Measurements from ENCODE around the gene AXL. TPM values are rescaled to one million over a fixed set of nuclear protein-coding genes. Genes with fewer than 3 reads are reported as not detected.

Gene AXL
- total and polyA plus RNA-seq, 4 donors, result 23.7 to 44.1 (median 25.6) TPM

DNA sequence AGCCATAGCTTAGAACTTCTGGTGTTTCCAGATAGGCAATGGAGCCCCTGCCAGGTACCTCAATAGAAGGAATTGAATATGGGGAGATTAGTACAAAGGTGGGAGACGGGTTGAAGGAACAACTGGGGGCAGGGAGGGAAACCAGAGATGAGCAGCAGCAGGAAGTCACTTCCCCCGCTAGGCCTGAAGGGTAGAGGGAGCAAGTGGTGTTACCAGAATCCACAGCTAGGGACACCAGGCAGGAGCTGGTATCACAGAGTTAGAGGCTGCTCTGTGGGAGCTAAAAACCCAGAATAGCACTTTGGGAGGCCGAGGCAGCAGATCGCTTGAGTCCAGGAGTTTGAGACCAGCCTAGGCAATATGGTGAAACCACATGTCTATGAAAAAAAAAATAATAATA lies 29.9 kb downstream of the AXL start:
- Histone ChIP-seq H3K4me1 (ENCODE audit: control insufficient read depth, insufficient read depth, low read length) (no peaks in the 10 kb centered on the region), H3K4me3 (ENCODE audit: low read depth, low read length) (no peak overlapping the region), H3K27ac (ENCODE audit: low read depth, low read length) (no peak overlapping the region), H3K9me3 (ENCODE audit: control insufficient read depth, insufficient read depth, low read length) (no peaks in the 10 kb centered on the region), H3K27me3 (ENCODE audit: control insufficient read depth, insufficient read depth, low read length) (no peaks in the 10 kb centered on the region), H3K36me3 (ENCODE audit: control insufficient read depth, insufficient read depth, low read length) (peaks cover 32% of the 10 kb centered on the region)
- 90% methylated on average over 2 of the region's 4 CpGs for WGBS (ENCODE audit: insufficient coverage)
- DNase-seq (ENCODE audit: low read depth in 4 of 6, low spot score in 6 of 6), result no peak

DNA sequence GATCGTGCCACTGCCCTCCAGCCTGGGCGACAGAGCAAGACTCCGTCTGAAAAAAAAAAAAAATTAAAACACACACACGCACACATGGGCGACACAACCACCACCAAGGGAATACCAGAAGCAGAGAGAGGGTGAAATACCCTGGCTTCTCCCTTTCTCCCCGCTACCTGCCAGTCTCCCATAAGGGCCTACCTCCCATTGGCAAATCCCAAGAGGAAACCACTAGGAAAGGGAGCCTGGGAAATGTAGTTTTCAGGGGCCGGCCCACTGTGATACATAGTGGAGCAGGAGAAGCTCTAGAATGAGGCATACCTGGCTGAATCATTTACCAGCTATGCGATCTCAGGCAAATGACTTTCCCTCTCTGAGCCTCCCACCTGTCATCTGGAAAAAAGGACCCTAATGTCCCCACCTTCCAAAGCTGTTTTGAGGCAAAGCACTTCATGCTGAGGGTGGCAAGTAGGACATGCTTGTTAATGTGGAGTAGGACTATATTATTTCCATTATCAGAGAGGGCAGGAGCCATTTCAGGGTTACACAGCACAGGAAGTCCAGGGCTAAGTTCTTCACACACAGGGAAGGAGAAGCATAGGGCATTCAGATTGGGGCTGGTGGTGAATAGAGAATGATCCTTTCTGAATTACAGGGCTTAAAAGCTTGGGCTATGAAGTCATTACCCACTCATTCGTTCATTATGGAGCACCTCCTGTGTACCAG lies 30.8 kb downstream of the AXL start:
- H3K27ac ChIP-seq (ENCODE audit: low read depth, low read length), result no peak overlapping the region
- 90% methylated on average over 2 of the region's 9 CpGs for WGBS (ENCODE audit: insufficient coverage)

DNA sequence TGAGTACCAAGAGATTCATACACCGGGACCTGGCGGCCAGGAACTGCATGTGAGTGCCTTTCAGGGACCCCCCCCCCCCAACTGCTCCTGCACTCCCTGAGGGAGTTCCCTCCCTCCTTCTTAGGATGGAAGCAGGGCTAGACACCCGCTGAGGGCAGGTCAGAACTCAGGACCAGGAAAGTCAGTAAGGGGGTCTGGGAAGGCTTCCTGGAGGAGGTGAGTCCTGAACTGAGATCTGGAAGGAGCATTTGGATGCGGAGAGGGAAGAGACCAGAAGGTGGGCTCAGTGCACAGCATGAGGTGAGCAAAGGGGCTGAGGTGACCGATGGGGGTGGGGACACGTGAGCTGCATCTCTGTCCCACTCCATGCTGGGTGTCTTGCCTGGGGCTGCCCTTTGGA lies 34.6 kb downstream of the AXL start:
- no peaks in the 10 kb centered on the region for H3K9me3 ChIP-seq (ENCODE audit: control insufficient read depth, insufficient read depth, low read length)
- no peak overlapping the region for H3K4me3 ChIP-seq (ENCODE audit: low read depth, low read length)
- H3K27ac ChIP-seq (ENCODE audit: low read depth, low read length), result no peak overlapping the region
- H3K27me3 ChIP-seq (ENCODE audit: control insufficient read depth, insufficient read depth, low read length), result no peaks in the 10 kb centered on the region
- peaks cover 38% of the 10 kb centered on the region for H3K36me3 ChIP-seq (ENCODE audit: control insufficient read depth, insufficient read depth, low read length)
- WGBS (ENCODE audit: insufficient coverage), result 93% methylated on average over 3 of the region's 6 CpGs
- no peaks in the 10 kb centered on the region for H3K4me1 ChIP-seq (ENCODE audit: control insufficient read depth, insufficient read depth, low read length)
- DNase-seq (ENCODE audit: low read depth in 4 of 6, low spot score in 6 of 6), result no peak

More for the DNA sequence above, 30.8 kb downstream of the AXL start:
- Histone ChIP-seq H3K27me3 (ENCODE audit: control insufficient read depth, insufficient read depth, low read length) (no peaks in the 10 kb centered on the region), H3K4me1 (ENCODE audit: control insufficient read depth, insufficient read depth, low read length) (no peaks in the 10 kb centered on the region), H3K9me3 (ENCODE audit: control insufficient read depth, insufficient read depth, low read length) (no peaks in the 10 kb centered on the region), H3K36me3 (ENCODE audit: control insufficient read depth, insufficient read depth, low read length) (peaks cover 34% of the 10 kb centered on the region), H3K4me3 (ENCODE audit: low read depth, low read length) (no peak overlapping the region)
- DNase-seq (ENCODE audit: low read depth in 4 of 6, low spot score in 6 of 6), result no peak

DNA sequence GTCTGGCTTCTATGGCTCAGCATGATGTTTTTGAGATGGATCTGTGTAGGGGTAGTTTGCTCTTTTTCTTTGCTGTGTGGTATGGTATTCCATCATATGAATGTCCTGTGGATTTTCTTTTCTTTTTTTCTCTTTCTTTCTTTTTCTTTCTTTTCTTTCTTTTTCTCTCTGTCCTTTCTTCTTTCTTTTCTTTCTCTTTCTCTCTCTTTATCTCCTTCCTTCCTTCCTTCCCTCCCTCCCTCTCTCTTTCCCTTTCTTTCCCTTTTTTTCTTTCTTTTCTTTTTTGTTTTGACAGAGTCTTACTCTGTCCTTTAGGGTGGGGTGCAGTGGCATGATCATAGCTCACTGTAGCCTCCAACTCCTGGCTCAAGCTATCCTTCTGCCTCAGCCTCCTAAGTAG lies 36.1 kb downstream of the AXL start:
- no peaks in the 10 kb centered on the region for H3K27me3 ChIP-seq (ENCODE audit: control insufficient read depth, insufficient read depth, low read length)
- H3K27ac ChIP-seq (ENCODE audit: low read depth, low read length), result no peak overlapping the region
- no peak for DNase-seq (ENCODE audit: low read depth in 4 of 6, low spot score in 6 of 6)
- no peaks in the 10 kb centered on the region for H3K9me3 ChIP-seq (ENCODE audit: control insufficient read depth, insufficient read depth, low read length)
- peaks cover 38% of the 10 kb centered on the region for H3K36me3 ChIP-seq (ENCODE audit: control insufficient read depth, insufficient read depth, low read length)
- H3K4me1 ChIP-seq (ENCODE audit: control insufficient read depth, insufficient read depth, low read length), result no peaks in the 10 kb centered on the region
- no peak overlapping the region for H3K4me3 ChIP-seq (ENCODE audit: low read depth, low read length)

DNA sequence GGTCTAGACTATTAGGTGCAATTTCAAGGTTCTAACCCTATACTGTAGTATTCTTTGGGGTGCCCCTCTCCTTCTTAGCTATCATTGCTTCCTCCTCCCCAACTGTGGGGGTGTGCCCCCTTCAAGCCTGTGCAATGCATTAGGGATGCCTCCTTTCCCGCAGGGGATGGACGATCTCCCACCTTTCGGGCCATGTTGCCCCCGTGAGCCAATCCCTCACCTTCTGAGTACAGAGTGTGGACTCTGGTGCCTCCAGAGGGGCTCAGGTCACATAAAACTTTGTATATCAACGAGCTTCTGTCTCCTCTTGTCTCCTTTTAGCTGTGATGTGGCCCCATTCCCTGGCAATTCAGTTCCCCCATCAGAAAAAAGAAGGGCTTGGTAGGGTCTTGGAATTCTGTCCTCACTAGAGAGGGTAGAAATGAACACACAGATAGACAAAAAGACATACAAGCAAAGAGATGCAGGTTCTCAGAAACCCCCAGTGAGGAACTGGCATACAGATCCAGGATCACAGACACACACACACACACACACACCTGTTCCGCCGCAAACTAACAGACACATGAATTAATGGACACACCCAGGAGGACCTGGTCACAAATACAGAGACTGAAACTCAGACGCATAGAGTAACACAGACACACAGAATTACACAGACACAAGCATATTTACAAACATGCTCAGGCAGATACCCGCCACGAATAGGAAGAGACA lies 42.6 kb downstream of the AXL start:
- H3K9me3 ChIP-seq (ENCODE audit: control insufficient read depth, insufficient read depth, low read length), result no peaks in the 10 kb centered on the region
- H3K27ac ChIP-seq (ENCODE audit: low read depth, low read length), result peak overlapping the region; percentile 100
- peaks cover 17% of the 10 kb centered on the region for H3K36me3 ChIP-seq (ENCODE audit: control insufficient read depth, insufficient read depth, low read length)
- peak overlapping the region; percentile 83 for H3K4me3 ChIP-seq (ENCODE audit: low read depth, low read length)
- H3K4me1 ChIP-seq (ENCODE audit: control insufficient read depth, insufficient read depth, low read length), result peaks cover 34% of the 10 kb centered on the region
- no peak for DNase-seq (ENCODE audit: low read depth in 4 of 6, low spot score in 6 of 6)
- WGBS (ENCODE audit: insufficient coverage), result 64% methylated on average over 9 of the region's 10 CpGs
- no peaks in the 10 kb centered on the region for H3K27me3 ChIP-seq (ENCODE audit: control insufficient read depth, insufficient read depth, low read length)

DNA sequence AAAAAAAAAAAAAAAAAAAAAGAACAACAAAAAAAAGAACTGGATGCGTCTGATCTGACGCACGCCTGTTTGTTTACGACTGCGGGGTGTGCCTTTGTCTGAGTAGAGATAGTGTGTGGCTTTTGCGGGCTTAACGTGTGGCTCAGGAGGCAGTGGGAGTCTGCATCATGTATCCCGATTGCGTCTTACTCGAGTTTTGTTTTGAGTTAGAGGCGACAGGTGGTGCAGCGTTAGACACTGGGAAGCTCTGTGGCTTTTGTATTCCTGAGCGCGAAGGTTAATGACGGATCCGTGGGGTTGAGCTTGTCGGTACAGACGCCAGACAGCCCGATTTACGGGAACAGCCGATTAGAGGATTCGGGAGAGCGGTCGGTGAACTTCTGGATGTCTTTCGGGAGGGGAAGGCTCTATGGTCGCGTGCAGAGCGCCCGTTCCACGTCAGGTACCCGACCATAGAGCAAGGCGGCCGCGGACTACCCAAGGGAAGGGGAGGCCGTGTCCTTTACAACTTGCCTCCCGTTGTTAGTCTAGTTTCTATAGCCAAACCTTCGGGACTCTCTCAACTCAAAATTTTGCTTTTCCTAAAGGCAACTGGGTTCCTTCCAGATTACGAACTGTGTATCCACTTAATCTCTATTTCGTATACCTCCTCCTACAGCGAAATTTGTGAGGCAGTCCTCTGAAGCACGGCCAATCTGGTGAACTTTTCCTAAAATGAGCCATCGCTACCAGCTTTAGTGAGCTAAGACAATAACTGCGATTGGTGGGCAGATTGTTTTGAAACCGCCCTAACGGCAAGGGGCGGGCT lies 44.2 kb downstream of the AXL start:
- peak overlapping the region; percentile 100 for H3K27ac ChIP-seq (ENCODE audit: low read depth, low read length)
- no peaks in the 10 kb centered on the region for H3K27me3 ChIP-seq (ENCODE audit: control insufficient read depth, insufficient read depth, low read length)
- peaks cover 34% of the 10 kb centered on the region for H3K4me1 ChIP-seq (ENCODE audit: control insufficient read depth, insufficient read depth, low read length)
- no peaks in the 10 kb centered on the region for H3K9me3 ChIP-seq (ENCODE audit: control insufficient read depth, insufficient read depth, low read length)
- under 1% methylated on average over 43 of the region's 46 CpGs for WGBS (ENCODE audit: insufficient coverage)
- H3K4me3 ChIP-seq (ENCODE audit: low read depth, low read length), result peak overlapping the region; percentile 83
- peaks cover 13% of the 10 kb centered on the region for H3K36me3 ChIP-seq (ENCODE audit: control insufficient read depth, insufficient read depth, low read length)
- no peak for DNase-seq (ENCODE audit: low read depth in 4 of 6, low spot score in 6 of 6)

DNA sequence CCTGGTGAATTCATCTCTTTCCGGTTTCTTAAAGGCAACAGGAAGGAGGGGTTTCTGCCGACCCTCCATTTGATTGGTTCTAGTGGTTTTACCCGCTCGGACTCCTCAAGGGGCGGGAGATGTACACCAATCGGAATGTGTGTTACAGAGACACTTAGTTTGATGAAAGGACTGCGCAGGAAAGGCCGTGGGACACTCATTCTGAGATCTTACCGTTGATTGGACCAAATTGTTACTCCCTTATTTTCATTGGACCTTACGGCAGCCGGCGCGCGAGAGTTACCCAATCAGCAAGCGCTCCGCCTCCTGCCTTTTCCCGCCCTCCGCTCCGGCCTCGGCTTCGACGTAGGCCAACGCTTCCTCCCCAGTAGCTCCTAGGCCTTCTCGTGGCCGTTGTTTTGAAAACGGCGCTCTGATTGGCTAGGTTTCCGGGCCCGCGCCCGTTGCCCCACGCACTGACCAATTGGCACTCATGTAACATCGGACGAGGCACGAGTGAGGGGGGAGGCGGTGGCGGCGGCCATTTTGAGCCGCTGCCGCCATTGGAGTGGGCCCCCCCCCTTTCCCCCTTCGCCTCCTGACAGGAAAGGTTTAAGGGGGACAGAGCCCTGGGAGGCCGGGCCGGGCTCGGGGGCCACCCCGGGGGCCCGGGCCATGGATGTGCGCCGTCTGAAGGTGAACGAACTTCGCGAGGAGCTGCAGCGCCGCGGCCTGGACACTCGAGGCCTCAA lies 45.0 kb downstream of the AXL start, which contains the start of gene HNRNPUL1:
Gene HNRNPUL1 (plus strand): TSS at position 523 of the 731 bp plus-strand sequence. CDS start 132 bp downstream, at position 655.
- Histone ChIP-seq H3K4me1 (ENCODE audit: control insufficient read depth, insufficient read depth, low read length) (peaks cover 34% of the 10 kb centered on the region), H3K36me3 (ENCODE audit: control insufficient read depth, insufficient read depth, low read length) (peaks cover 21% of the 10 kb centered on the region), H3K4me3 (ENCODE audit: low read depth, low read length) (peak within 1 kb of the TSS; percentile 83), H3K27ac (ENCODE audit: low read depth, low read length) (peak within 1 kb of the TSS; percentile 100), H3K9me3 (ENCODE audit: control insufficient read depth, insufficient read depth, low read length) (no peaks in the 10 kb centered on the region), H3K27me3 (ENCODE audit: control insufficient read depth, insufficient read depth, low read length) (no peaks in the 10 kb centered on the region)
- peak; percentile 100 for DNase-seq (ENCODE audit: low read depth in 4 of 6, low spot score in 6 of 6)
- WGBS (ENCODE audit: insufficient coverage), result 0% methylated on average over 54 of the region's 55 CpGs

DNA sequence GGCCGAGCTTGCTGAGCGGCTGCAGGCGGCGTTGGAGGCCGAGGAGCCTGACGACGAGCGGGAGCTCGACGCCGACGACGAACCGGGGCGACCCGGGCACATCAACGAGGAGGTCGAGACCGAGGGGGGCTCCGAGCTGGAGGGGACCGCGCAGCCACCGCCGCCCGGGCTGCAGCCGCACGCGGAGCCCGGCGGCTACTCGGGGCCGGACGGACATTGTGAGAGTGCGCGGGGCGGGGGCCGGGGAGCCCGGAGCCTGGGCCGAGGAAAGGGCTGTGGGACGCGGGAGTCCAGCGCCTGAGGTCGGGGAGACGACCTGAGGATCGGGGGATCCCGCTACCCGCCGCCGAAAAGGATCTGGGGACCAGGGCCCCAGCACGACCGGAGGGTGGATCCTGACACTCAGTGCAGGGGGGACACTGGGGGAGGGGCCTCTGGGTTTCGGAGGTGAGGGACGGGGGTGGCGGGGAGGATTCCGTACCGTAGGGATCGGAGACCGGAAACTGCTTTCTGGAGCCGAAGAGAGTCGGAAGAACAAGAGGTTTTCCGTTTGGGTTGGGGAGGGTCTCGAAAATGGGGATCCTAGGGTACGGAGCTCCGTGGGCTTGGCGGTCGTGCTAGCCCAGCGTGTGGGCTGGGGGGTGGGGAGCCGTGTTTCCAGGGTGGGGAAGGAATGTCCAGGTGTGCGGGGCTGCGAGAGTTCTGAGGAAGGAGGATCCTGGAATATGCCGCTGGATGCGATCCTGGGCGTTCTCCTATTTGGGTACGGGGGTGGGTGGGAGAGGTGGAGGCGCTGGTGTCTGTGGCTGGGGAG lies 45.8 kb downstream of the AXL start:
- no peaks in the 10 kb centered on the region for H3K27me3 ChIP-seq (ENCODE audit: control insufficient read depth, insufficient read depth, low read length)
- H3K36me3 ChIP-seq (ENCODE audit: control insufficient read depth, insufficient read depth, low read length), result peaks cover 21% of the 10 kb centered on the region
- H3K27ac ChIP-seq (ENCODE audit: low read depth, low read length), result peak overlapping the region; percentile 98
- under 1% methylated on average over 75 of the region's 75 CpGs for WGBS (ENCODE audit: insufficient coverage)
- H3K4me3 ChIP-seq (ENCODE audit: low read depth, low read length), result peak overlapping the region; percentile 83
- peak in 2 of 6 donors; percentile 67 to 70 for DNase-seq (ENCODE audit: low read depth in 4 of 6, low spot score in 6 of 6)
- peaks cover 34% of the 10 kb centered on the region for H3K4me1 ChIP-seq (ENCODE audit: control insufficient read depth, insufficient read depth, low read length)
- no peaks in the 10 kb centered on the region for H3K9me3 ChIP-seq (ENCODE audit: control insufficient read depth, insufficient read depth, low read length)
